Upper lobe of left lung (tissue), 6 donors: ENCODE data around the gene PDGFC. TPM values are rescaled to one million over a fixed set of nuclear protein-coding genes. Genes with fewer than 3 reads are reported as not detected.

Experiments
- ATAC-seq, 2 donors: fragments of 200-7000 bp; cut with Tn5 transposase; one replicate each; pipeline ENCODE4 v1.9.1; 2022; ENCODE audit warnings: mild to moderate bottlenecking in 2 of 2, moderate library complexity in 2 of 2; ENCODE audit not compliant: low FRiP score in 2 of 2
- DNase-seq, 2 donors: peaks; one replicate each; pipeline ENCODE4 v3.0.0-alpha.2; 2019 to 2020
- H3K27ac ChIP-seq, 4 donors: fragments of 200-600 bp; sonication (generic); one replicate each; pipeline ENCODE4 v1.5.1; 2016 to 2019
- H3K27me3 ChIP-seq, 4 donors: fragments of 200-600 bp; sonication (generic); one replicate each; pipeline ENCODE4 v1.5.1; 2017 to 2019
- H3K36me3 ChIP-seq, 4 donors: fragments of 200-600 bp; sonication (generic); one replicate each; pipeline ENCODE4 v1.5.1; 2016 to 2019
- H3K4me1 ChIP-seq, 4 donors: fragments of 200-600 bp; sonication (generic); one replicate each; pipeline ENCODE4 v1.5.1; 2018 to 2019
- H3K4me3 ChIP-seq, 4 donors: fragments of 200-600 bp; sonication (generic); one replicate each; pipeline ENCODE4 v1.5.1; 2017 to 2019; ENCODE audit warnings: mild to moderate bottlenecking in 2 of 4, moderate library complexity in 1 of 4
- H3K9me3 ChIP-seq, 4 donors: fragments of 200-600 bp; sonication (generic); one replicate each; pipeline ENCODE4 v1.5.1; 2018 to 2019
- CTCF ChIP-seq, 6 experiments: fragments of 450-650 bp in 4 of 6; fragments of 200-600 bp in 2 of 6; sonication (generic) in 2 of 6; IDR thresholded peaks; one replicate each; pipeline ENCODE4 v1.5.1; 2016 to 2019; ENCODE audit warnings: antibody characterized with exemption in 6 of 6
- EP300 ChIP-seq, 4 donors: sonication (generic); formaldehyde crosslinking; IDR thresholded peaks; one replicate each; pipeline ENCODE4 v1.5.1; 2017; ENCODE audit warnings: antibody characterized with exemption in 4 of 4, control low read depth in 2 of 4
- POLR2A ChIP-seq, 4 donors: fragments of 450-650 bp; IDR thresholded peaks; one replicate each; pipeline ENCODE4 v1.5.1; 2016 to 2017; ENCODE audit warnings: antibody characterized with exemption in 4 of 4, mild to moderate bottlenecking in 2 of 4
- POLR2AphosphoS5 ChIP-seq, 2 donors: sonication (generic); formaldehyde crosslinking; IDR thresholded peaks; one replicate each; pipeline ENCODE4 v1.5.1; 2017; ENCODE audit warnings: antibody characterized with exemption in 2 of 2
- WGBS, 2 donors: methylation state at CpG; one replicate each; pipeline ENCODE4 v1.1.5; 2017 to 2018; 5-methylcytosine and 5-hydroxymethylcytosine counted together
- total RNA-seq, 6 donors: library from RNA; depleted of rRNA in 4 of 6; stranded (reverse); fragments of >200 nt in 4 of 6; gene quantifications; one replicate each; pipeline versions ENCODE4 v1.1.0 to v1.2.1, GENCODE V29; 2016 to 2021
- donor health status: DM: no; HTN: no; CAD: no; lungs with moderate emphysema.
- donor health status: DM: no; HTN: yes; CAD: no; lungs with severe emphysema.

PDGFC gene
- total RNA-seq, 6 donors from 2014 or later, result 14.4 to 39.9 (median 28.5) TPM

- Histone ChIP-seq H3K4me3 (peak overlapping the region in 1 of 4 donors; percentile 1), H3K4me1 (peaks cover 8 to 14% (median 11%) of the 10 kb centered on the region in 4 donors), H3K9me3 (no peaks in the 10 kb centered on the region), H3K27me3 (no peaks in the 10 kb centered on the region), H3K36me3 (no peaks in the 10 kb centered on the region), H3K27ac (peak overlapping the region; percentile 15 to 76 (median 40))
- TF ChIP-seq EP300 (IDR thresholded peaks at IDR 0.05) (no peak), POLR2AphosphoS5 (IDR thresholded peaks at IDR 0.05) (no peak), POLR2A (IDR thresholded peaks at IDR 0.05) (no peak), CTCF (IDR thresholded peaks at IDR 0.05) (no peak)
- WGBS, 2 donors, result 12 to 43% methylated on average over 2 of the region's 2 CpGs
- DNase-seq, result no peak
- ATAC-seq, result no peak
Measured at GRCh38 chr4:157005193-157005592, 33.6 kb upstream of the PDGFC start.

- no peak for TF ChIP-seq POLR2A (IDR thresholded peaks at IDR 0.05)
- TF ChIP-seq POLR2AphosphoS5 (IDR thresholded peaks at IDR 0.05), result peak in 1 of 2 donors; percentile 48
- TF ChIP-seq CTCF (IDR thresholded peaks at IDR 0.05), result no peak
- TF ChIP-seq EP300 (IDR thresholded peaks at IDR 0.05), result peak; percentile 55 to 98 (median 78)
- no peaks in the 10 kb centered on the region for H3K9me3 ChIP-seq
- peak overlapping the region in 1 of 4 donors; percentile 1 for H3K4me3 ChIP-seq
- no peaks in the 10 kb centered on the region for H3K27me3 ChIP-seq
- ATAC-seq, result peak; percentile 46 to 75
- H3K4me1 ChIP-seq, result peaks cover 8 to 16% (median 12%) of the 10 kb centered on the region in 4 donors
- DNase-seq, result no peak
- whole genome bisulfite sequencing, 2 donors, result 33 to 38% methylated on average over 5 of the region's 5 CpGs
- peak overlapping the region; percentile 15 to 76 (median 40) for H3K27ac ChIP-seq
- no peaks in the 10 kb centered on the region for H3K36me3 ChIP-seq
Measured at GRCh38 chr4:157004279-157005161, 32.9 kb upstream of the PDGFC start.

GRCh38 chr4:156999175-156999517 is 27.5 kb upstream of the PDGFC start:
- DNase-seq (peak in 1 of 2 donors; percentile 66), ATAC-seq (peak; percentile 76 to 80)
- TF ChIP-seq CTCF (IDR thresholded peaks at IDR 0.05) (no peak), POLR2AphosphoS5 (IDR thresholded peaks at IDR 0.05) (no peak), POLR2A (IDR thresholded peaks at IDR 0.05) (no peak), EP300 (IDR thresholded peaks at IDR 0.05) (no peak)
- 4 to 11% methylated on average over 2 of the region's 2 CpGs for WGBS, 2 donors
- Histone ChIP-seq H3K27ac (no peak overlapping the region), H3K36me3 (no peaks in the 10 kb centered on the region), H3K4me1 (peaks cover 5 to 13% (median 9%) of the 10 kb centered on the region in 4 donors), H3K9me3 (peaks cover 0 to 10% (median 4%) of the 10 kb centered on the region in 4 donors), H3K27me3 (no peaks in the 10 kb centered on the region), H3K4me3 (no peak overlapping the region)

GRCh38 chr4:156998500-156999174 is 27.0 kb upstream of the PDGFC start:
- DNase-seq (no peak), ATAC-seq (no peak)
- H3K36me3 ChIP-seq, result no peaks in the 10 kb centered on the region
- no peak overlapping the region for H3K27ac ChIP-seq
- H3K27me3 ChIP-seq, result no peaks in the 10 kb centered on the region
- H3K9me3 ChIP-seq, result peaks cover 0 to 10% (median 4%) of the 10 kb centered on the region in 4 donors
- 37 to 40% methylated on average over 1 of the region's 1 CpG for WGBS, 2 donors
- TF ChIP-seq CTCF (IDR thresholded peaks at IDR 0.05) (no peak), POLR2A (IDR thresholded peaks at IDR 0.05) (no peak), POLR2AphosphoS5 (IDR thresholded peaks at IDR 0.05) (no peak), EP300 (IDR thresholded peaks at IDR 0.05) (no peak)
- H3K4me1 ChIP-seq, result peaks cover 2 to 12% (median 8%) of the 10 kb centered on the region in 4 donors
- no peak overlapping the region for H3K4me3 ChIP-seq
